Stimulated activated CD4-positive, alpha-beta T cell treated with anti-CD3 and anti-CD28 coated beads, Interleukin-1b, Interleukin-23, amount 100 ng/mL, for 48 hours (primary cell): ENCODE results near the gene FFAR4.

Source experiments
- DNase-seq: peaks from one replicate; pipeline ENCODE4 v3.0.0-alpha.2; 2020

FFAR4 gene

DNA sequence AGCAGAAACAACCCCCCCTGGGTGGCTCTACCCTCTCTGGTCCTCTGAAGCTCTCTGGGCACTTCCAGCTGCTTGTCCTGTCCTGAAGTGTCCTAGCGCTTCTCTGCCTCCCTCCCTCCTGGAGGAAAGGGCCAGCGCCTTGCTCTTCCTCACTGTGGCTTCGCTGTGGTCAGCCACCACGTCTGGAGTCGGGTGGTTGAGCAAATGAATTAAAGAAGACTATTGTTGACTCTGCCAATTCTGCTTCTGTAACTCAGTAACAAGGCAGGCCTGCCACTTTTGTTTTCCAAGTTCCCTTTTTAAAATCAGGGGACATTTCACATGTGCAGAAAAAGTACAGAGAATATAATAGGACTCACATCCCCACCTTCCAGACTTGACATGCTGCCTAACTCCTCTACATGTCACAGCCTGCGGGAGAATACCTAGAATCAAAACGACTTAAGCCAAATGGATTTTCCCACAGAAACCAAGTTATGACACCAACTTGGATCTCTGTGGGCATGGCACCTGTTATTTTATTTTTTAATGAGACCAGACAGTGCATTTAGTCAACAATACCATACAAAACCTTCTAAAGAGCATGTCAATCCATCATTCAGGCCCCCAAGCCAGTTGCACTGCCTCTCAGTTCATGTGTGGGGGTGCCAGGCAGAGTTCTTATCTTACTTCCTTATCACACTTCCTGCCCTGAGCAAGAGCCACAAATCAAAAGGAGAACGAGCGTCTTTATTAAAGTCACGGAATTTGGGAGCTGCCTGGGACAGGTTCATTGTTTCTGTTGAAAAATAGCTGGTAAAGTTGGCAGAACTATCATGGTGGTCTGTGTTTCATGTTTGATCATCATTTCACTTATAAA is 6.8 kb downstream of the FFAR4 start:
- no peak for DNase-seq

DNA sequence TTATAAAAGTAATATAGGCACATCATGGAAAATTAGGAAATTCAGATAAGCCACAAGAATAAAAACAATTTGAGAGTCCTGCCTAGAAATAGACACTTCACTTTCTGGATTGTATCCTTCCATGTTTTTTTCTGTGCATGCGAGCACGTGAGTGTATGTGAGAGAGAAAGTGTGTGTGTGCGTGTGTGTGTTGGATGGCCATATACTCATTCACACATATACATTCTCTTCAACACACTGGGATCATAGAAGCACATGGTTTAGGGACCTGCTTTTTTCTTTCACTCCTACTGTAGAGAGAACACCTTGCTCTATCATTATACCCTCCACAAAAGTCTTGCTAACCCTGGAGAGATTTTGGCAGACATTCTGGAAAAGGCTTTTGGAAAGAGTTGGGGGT is 7.5 kb downstream of the FFAR4 start:
- no peak for DNase-seq

GRCh38 chr10:93576888-93577287 is 10.4 kb downstream of the FFAR4 start:
- DNase-seq, result no peak

GRCh38 chr10:93577565-93577964 is 11.1 kb downstream of the FFAR4 start:
- no peak for DNase-seq

- DNase-seq, result no peak
These were observed 12.6 kb downstream of the FFAR4 start for GRCh38 chr10:93579089-93579488.

GRCh38 chr10:93579985-93580711 is 13.7 kb downstream of the FFAR4 start:
- DNase-seq, result no peak

GRCh38 chr10:93580828-93581227 is 14.4 kb downstream of the FFAR4 start:
- no peak for DNase-seq

GRCh38 chr10:93584445-93584844 is 18.0 kb downstream of the FFAR4 start:
- no peak for DNase-seq

DNA sequence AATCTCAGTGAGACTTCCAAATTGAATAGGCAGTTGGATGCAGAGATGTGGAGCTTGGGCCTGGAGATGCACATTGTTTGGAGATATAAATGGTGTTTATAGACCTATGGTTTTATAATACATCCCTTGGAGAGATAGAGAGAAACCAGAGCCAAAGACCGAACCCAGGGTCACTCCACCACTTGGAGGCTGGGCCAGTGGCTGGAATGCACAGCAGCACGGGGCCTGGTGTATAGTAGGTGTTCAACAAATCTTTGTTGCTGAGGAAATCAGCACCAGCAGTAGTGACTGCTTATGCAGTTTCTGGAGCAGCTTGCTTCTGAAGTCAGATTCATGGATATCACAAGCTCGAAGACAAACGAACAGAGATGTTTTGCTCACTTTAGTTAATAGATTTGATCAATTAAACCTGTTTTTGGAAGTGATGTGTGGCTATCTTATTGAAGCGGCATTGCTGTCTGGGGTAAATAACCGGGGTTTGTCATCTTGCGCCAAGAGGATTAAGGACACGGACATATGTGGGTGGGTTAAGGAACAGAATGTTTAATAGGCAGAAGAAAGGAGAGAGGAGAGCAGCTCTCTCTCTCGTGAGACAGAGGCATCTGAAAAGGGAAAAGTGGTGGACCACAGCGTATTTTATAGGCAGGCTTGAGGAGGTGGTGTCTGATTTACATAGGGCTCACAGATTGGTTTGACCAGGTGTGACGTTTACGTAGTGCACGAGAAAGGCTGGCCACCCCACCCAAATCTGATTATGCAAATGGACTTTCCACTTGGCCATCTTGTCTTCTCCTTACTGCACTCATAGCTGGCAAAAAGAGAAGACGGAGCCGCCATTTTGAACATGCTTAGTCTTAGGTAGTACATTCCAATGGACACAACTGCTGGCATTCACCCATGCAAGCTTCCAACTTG is 23.4 kb downstream of the FFAR4 start:
- no peak for DNase-seq

DNA sequence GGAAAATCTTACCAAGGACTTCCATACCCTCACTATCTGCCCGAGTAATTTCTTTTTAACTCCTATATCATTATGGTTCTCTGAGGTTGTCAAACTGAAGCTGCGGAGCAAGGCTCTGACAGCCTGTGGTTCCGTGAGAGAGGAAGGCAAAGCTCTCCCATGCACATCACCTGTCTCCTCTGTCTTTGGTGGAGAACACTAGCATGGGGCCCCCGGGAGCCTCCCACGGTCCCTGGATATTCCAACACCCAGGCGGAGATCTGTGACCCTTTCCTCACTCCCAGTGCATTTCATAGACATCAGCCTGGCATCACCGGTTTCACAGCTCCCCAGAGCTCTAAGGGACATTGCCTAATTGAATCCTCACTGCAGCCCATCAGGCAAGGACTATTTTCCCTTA is 24.2 kb downstream of the FFAR4 start:
- no peak for DNase-seq

GRCh38 chr10:93591065-93591808 is 24.8 kb downstream of the FFAR4 start:
- no peak for DNase-seq

DNA sequence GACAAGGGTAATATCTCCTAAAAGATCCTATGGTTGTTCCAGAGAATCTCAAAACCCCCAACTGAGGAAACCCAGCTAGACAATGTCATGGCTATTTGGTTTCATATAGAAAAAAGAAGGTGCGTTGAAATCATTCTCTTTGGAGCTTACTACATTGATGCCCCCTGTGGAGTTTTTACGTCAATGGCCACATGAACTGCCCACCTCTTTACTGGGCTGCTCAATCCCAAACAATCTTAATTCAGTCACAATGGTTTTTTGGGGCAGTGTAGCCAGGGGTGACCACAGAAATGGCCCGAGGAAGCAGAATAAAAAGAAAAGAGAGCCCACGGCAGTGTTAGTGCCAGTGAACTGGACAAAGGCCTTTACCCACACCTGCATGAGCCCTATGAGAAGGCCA is 26.8 kb downstream of the FFAR4 start:
- DNase-seq, result no peak

GRCh38 chr10:93593749-93594148 is 27.3 kb downstream of the FFAR4 start:
- DNase-seq, result no peak

GRCh38 chr10:93594518-93594917 is 28.1 kb downstream of the FFAR4 start:
- no peak for DNase-seq

DNA sequence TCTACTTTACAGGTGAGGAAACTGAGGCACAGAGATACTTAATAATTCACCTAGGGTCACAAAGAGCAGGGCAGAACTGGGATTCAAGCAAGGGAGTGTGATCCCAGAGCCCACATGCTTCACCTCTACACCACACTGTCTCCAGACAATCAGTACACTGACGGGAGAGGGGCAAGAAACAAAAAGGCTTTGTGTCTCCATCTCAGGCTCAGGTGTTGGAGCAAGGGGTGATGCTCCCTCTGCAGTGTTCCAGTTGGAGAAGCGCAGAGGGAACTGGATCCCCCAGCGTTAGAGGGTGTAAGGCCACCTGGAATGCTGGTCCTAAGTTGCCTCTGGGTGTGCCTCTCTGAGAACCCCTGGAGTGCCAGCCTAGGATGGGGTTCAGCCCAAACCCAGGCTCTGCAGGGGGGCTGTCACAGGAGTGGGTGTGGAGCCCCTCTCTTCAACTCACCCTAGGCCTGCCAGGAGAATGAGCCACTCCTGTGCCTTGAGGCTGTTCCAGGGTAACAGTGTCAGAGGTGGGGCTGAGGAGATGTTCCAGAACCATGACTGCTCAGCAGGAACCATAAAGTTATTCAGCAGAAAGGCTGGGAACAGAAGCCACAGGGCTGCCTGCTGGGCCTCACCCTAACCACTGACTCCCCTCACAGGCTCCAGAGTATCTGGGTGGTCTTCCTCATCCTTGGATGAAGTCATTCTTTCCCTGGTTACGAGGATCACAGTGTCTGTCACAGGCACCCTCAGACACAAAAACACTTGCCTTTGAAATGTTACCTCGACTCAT is 29.1 kb downstream of the FFAR4 start:
- no peak for DNase-seq

DNA sequence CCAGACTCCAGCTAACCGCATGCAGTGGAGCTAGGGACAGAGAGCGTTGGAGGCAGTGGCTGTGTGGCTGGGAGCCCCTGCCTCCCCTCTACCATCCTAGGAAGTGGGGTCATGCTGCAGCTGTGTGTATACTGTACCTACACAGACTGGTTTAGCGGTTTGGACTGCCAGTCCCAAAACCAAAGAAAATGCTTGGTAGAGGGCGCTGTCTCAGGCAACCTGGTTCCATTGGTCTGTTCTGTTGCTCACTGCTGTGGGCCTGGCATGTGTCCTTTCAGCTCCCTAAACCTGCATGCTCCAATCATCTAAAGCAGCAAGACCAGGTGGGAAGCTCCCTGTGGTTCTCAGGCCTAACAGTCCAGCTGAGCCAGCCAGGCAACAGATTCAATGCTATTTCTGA is 30.1 kb downstream of the FFAR4 start:
- no peak for DNase-seq

GRCh38 chr10:93597075-93597599 is 30.7 kb downstream of the FFAR4 start:
- no peak for DNase-seq

GRCh38 chr10:93598157-93598556 is 31.7 kb downstream of the FFAR4 start:
- DNase-seq, result no peak

DNA sequence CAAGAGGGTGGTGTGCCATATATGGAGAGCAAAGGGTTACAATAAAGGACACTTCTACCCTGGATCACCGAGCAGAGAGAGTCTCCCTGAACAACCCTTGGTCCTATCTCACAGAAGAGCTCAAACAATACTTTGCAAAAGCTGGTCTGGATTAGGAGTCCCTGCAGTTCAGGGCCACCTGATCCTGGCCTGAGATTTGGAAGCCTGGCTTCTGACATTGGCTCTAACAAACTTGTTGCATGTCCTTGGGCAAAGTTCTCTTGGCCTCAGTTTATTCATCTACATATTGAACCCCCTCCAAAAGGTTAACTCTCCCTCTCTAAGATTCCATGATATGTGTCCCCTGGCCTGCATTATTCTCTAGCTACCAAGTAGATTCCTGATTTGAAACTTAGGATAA is 32.9 kb downstream of the FFAR4 start:
- no peak for DNase-seq

DNA sequence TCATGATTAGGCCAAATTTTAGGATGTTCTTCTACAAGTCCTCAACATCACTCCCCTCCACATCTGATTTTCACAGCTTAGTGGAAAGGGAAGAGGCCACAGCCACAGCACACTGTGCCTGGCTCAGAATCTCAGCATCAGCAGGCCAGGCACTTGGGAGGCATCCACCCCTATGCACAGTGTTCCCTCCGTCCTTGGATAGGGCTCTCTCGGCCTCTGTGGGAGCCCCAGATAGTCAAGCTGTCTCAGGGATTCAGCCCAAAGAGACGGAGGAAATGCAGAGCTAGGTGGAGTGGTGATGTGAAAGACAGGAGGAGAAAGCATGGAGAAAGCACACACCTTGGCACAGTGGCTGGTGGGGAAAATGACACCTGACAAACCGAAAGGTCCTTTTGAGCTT is 33.3 kb downstream of the FFAR4 start:
- no peak for DNase-seq

GRCh38 chr10:93600446-93601145 is 34.1 kb downstream of the FFAR4 start:
- no peak for DNase-seq
